Measurements from ENCODE around the gene PAPPA. TPM values are rescaled to one million over a fixed set of nuclear protein-coding genes. Genes with fewer than 3 reads are reported as not detected.

The PAPPA gene
- total and polyA plus RNA-seq, 2 donors from 2014 or later: 4.2 to 10.2 TPM

GRCh38 chr9:116360989-116361388 is 207.4 kb downstream of the PAPPA start:
- no peaks in the 10 kb centered on the region for H3K9me3 ChIP-seq (ENCODE audit: control insufficient read depth in 2 of 3, insufficient read depth in 1 of 3, low read length in 3 of 3)
- no peak overlapping the region for H3K27ac ChIP-seq (ENCODE audit: low read depth in 2 of 2, low read length in 2 of 2)
- TF ChIP-seq CTCF (IDR thresholded peaks at IDR 0.05; ENCODE audit: borderline replicate concordance, extremely low read depth, insufficient read depth): no peak
- H3K9ac ChIP-seq (ENCODE audit: low read length in 3 of 3): no peak overlapping the region
- no peak for DNase-seq
- no peak for FAIRE-seq
- intact Hi-C loops (cut with DNase I): no loop called here
- no peak overlapping the region for H3K4me3 ChIP-seq (ENCODE audit: low read length in 3 of 3)
- H3K27me3 ChIP-seq (ENCODE audit: control insufficient read depth, insufficient read depth, low read length): no peaks in the 10 kb centered on the region
- peaks cover 0 to 4% (median 0%) of the 10 kb centered on the region in 3 donors for H3K4me1 ChIP-seq (ENCODE audit: control insufficient read depth in 2 of 3, insufficient read depth in 2 of 3, low read depth in 1 of 3, low read length in 3 of 3)
- H3K36me3 ChIP-seq (ENCODE audit: control insufficient read depth in 2 of 3, insufficient read depth in 3 of 3, low read length in 3 of 3): no peaks in the 10 kb centered on the region

GRCh38 chr9:116361547-116361946 is 208.0 kb downstream of the PAPPA start:
- intact Hi-C loops (cut with DNase I): no loop called here
- Histone ChIP-seq H3K36me3 (ENCODE audit: control insufficient read depth in 2 of 3, insufficient read depth in 3 of 3, low read length in 3 of 3) (no peaks in the 10 kb centered on the region), H3K4me3 (ENCODE audit: low read length in 3 of 3) (no peak overlapping the region), H3K27ac (ENCODE audit: low read depth in 2 of 2, low read length in 2 of 2) (no peak overlapping the region), H3K27me3 (ENCODE audit: control insufficient read depth, insufficient read depth, low read length) (no peaks in the 10 kb centered on the region), H3K9ac (ENCODE audit: low read length in 3 of 3) (no peak overlapping the region), H3K4me1 (ENCODE audit: control insufficient read depth in 2 of 3, insufficient read depth in 2 of 3, low read depth in 1 of 3, low read length in 3 of 3) (peaks cover 0 to 4% (median 0%) of the 10 kb centered on the region in 3 donors), H3K9me3 (ENCODE audit: control insufficient read depth in 2 of 3, insufficient read depth in 1 of 3, low read length in 3 of 3) (no peaks in the 10 kb centered on the region)
- TF ChIP-seq CTCF (IDR thresholded peaks at IDR 0.05; ENCODE audit: borderline replicate concordance, extremely low read depth, insufficient read depth): no peak
- FAIRE-seq: no peak
- DNase-seq: peak in 2 of 5 donors; percentile 24 to 54

- no peak overlapping the region for H3K4me3 ChIP-seq (ENCODE audit: low read length in 3 of 3)
- H3K27me3 ChIP-seq (ENCODE audit: control insufficient read depth, insufficient read depth, low read length): no peaks in the 10 kb centered on the region
- DNase-seq (no peak), FAIRE-seq (no peak)
- intact Hi-C loops (cut with DNase I): no loop called here
- no peaks in the 10 kb centered on the region for H3K9me3 ChIP-seq (ENCODE audit: control insufficient read depth in 2 of 3, insufficient read depth in 1 of 3, low read length in 3 of 3)
- H3K36me3 ChIP-seq (ENCODE audit: control insufficient read depth in 2 of 3, insufficient read depth in 3 of 3, low read length in 3 of 3): no peaks in the 10 kb centered on the region
- H3K9ac ChIP-seq (ENCODE audit: low read length in 3 of 3): no peak overlapping the region
- no peak for TF ChIP-seq CTCF (IDR thresholded peaks at IDR 0.05; ENCODE audit: borderline replicate concordance, extremely low read depth, insufficient read depth)
- H3K4me1 ChIP-seq (ENCODE audit: control insufficient read depth in 2 of 3, insufficient read depth in 2 of 3, low read depth in 1 of 3, low read length in 3 of 3): peaks cover 0 to 4% (median 0%) of the 10 kb centered on the region in 3 donors
- no peak overlapping the region for H3K27ac ChIP-seq (ENCODE audit: low read depth in 2 of 2, low read length in 2 of 2)
Observed at GRCh38 chr9:116362493-116362892, 208.9 kb downstream of the PAPPA start.

- intact Hi-C loops (cut with DNase I): no loop called here
- FAIRE-seq (no peak), DNase-seq (peak; percentile 53 to 88 (median 67))
- Histone ChIP-seq H3K27ac (ENCODE audit: low read depth in 2 of 2, low read length in 2 of 2) (peak overlapping the region in 1 of 2 donors; percentile 22), H3K27me3 (ENCODE audit: control insufficient read depth, insufficient read depth, low read length) (no peaks in the 10 kb centered on the region), H3K9ac (ENCODE audit: low read length in 3 of 3) (peak overlapping the region in 1 of 3 donors; percentile 29), H3K4me3 (ENCODE audit: low read length in 3 of 3) (no peak overlapping the region), H3K4me1 (ENCODE audit: control insufficient read depth in 2 of 3, insufficient read depth in 2 of 3, low read depth in 1 of 3, low read length in 3 of 3) (peaks cover 0 to 6% (median 4%) of the 10 kb centered on the region in 3 donors), H3K36me3 (ENCODE audit: control insufficient read depth in 2 of 3, insufficient read depth in 3 of 3, low read length in 3 of 3) (no peaks in the 10 kb centered on the region), H3K9me3 (ENCODE audit: control insufficient read depth in 2 of 3, insufficient read depth in 1 of 3, low read length in 3 of 3) (no peaks in the 10 kb centered on the region)
- TF ChIP-seq CTCF (IDR thresholded peaks at IDR 0.05; ENCODE audit: borderline replicate concordance, extremely low read depth, insufficient read depth): peak; percentile 1
Observed at GRCh38 chr9:116365056-116365471, 211.5 kb downstream of the PAPPA start.
